ENCODE measurements around the gene NENF. TPM values are rescaled to one million over a fixed set of nuclear protein-coding genes. Genes with fewer than 3 reads are reported as not detected.
A peak's percentile ranks its signal among the peaks of the same experiment; 100 is the strongest.

The NENF gene
- total and polyA plus RNA-seq, 10 of the 15 experiments (the other 5 are each of a cell fraction or from before 2014, with no cell fraction given), result 5.1 to 83.4 (median 42.7) TPM

DNA sequence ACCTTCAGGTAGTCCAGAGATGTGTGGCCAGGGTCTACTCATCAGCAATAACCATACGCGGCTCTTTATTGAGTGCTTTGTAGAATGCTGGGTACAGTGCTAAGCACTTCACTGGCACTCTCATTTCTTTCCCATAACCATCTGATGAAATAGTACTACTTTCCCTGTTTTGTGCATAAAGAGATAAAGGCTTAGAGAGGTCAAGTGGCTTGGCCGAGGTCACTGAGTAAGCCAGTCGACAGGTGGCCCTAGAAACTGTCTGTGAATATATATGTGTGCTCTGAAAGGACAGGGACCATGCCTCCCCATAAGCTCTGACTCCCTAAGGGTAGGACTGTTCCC, 52.8 kb downstream of the NENF start:
- no peak overlapping the region for H3K4me2 ChIP-seq (ENCODE audit: control insufficient read depth, insufficient read depth)
- intact Hi-C loops (cut with micrococcal nuclease; ENCODE audit: unreplicated experiment) (no loop called here), in situ Hi-C loops (cut with MboI) (no loop called here)
- POLR2A ChIA-PET, result no interaction called here
- H2AFZ ChIP-seq (ENCODE audit: control insufficient read depth, low read depth, low read length), result no peak overlapping the region
- H3K27me3 ChIP-seq (replicated peaks in 1 of 2; ENCODE audit: control insufficient read depth in 2 of 2, insufficient read depth in 2 of 2, low read length in 1 of 2), result no peaks in the 10 kb centered on the region
- no peak overlapping the region for H3K27ac ChIP-seq (ENCODE audit: control insufficient read depth, insufficient read depth)
- H3K9me3 ChIP-seq (replicated peaks; ENCODE audit: control insufficient read depth, insufficient read depth, low read length), result no peaks in the 10 kb centered on the region
- 68% methylated on average over 4 of the region's 4 CpGs for WGBS (ENCODE audit: insufficient coverage, insufficient replicate concordance, low lambda C conversion rate, missing lambda C conversion rate)
- H4K20me1 ChIP-seq (ENCODE audit: control insufficient read depth, insufficient read depth), result no peaks in the 10 kb centered on the region
- TF ChIP-seq, protein P1, sequence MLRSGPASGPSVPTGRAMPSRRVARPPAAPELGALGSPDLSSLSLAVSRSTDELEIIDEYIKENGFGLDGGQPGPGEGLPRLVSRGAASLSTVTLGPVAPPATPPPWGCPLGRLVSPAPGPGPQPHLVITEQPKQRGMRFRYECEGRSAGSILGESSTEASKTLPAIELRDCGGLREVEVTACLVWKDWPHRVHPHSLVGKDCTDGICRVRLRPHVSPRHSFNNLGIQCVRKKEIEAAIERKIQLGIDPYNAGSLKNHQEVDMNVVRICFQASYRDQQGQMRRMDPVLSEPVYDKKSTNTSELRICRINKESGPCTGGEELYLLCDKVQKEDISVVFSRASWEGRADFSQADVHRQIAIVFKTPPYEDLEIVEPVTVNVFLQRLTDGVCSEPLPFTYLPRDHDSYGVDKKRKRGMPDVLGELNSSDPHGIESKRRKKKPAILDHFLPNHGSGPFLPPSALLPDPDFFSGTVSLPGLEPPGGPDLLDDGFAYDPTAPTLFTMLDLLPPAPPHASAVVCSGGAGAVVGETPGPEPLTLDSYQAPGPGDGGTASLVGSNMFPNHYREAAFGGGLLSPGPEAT (IDR thresholded peaks at IDR 0.05; ENCODE audit: low read depth), result no peak
- TF ChIP-seq SPI1 (IDR thresholded peaks at IDR 0.05; ENCODE audit: borderline replicate concordance, insufficient read depth, low read depth, low read length), result no peak
- H3K4me1 ChIP-seq (ENCODE audit: control insufficient read depth, insufficient read depth, low read length), result no peaks in the 10 kb centered on the region
- CTCF ChIA-PET, result interaction anchor here (0.6 to 1.4 kb wide), 3 partner anchors 9 to 109 kb away, joined by 3 to 6 read pairs (median 3); no protein-coding TSS in a partner anchor
- RAD21 ChIA-PET (ENCODE audit: unreplicated experiment), result no interaction called here
- no peak overlapping the region for H3K9ac ChIP-seq (ENCODE audit: control insufficient read depth, insufficient read depth, low read length)
- no peak for ATAC-seq
- H3K79me2 ChIP-seq (ENCODE audit: control insufficient read depth, insufficient read depth, low read length), result no peaks in the 10 kb centered on the region
- DNase-seq (ENCODE audit: low read depth, low spot score), result no peak
- no TSS peak for BruUV-seq (replicated peaks)
- no peak for FAIRE-seq
- SMC1A ChIA-PET (ENCODE audit: uncharacterized antibody, unreplicated experiment), result interaction anchor here (1.3 kb wide), 1 partner anchor 9 kb away, joined by 3 read pairs; no protein-coding TSS in a partner anchor
- H3K4me3 ChIP-seq, result no peak overlapping the region
- H3K36me3 ChIP-seq (ENCODE audit: control insufficient read depth in 2 of 2, insufficient read depth in 2 of 2, low read length in 1 of 2), result no peaks in the 10 kb centered on the region

DNA sequence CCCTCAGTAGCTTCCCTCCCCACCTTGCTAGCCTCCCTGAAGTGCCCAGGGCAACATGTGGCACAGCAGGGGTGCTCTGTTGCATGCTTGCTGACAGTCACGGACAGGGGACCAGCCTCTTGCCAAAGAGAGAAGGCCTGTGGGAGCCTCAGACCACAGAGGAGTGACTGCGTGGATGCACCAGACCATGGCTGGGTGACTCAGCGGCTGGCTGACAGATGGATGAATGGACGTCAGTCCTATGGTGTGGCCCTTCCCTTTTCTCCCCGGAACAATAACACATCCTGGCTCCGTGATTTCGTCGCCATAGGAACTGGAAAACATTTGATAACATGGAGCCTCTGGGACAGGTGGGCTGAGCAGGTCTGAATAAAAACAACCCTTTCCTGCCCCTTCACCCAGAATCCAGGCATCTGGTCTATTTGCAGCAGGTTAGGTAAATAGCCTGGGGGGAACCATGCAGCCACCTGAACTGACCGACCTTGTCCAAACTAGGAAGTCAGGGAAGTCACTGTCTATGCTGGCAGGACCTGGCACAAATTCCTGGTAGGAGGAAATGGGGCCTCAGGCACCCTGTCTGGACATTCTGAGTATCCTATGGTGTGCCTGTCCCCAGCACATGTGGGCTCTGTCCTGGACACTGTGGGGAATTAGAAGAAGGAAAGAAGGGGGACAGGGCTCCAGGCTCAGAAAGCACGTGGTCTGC, 53.3 kb downstream of the NENF start:
- Histone ChIP-seq H3K4me3 (no peak overlapping the region), H3K9ac (ENCODE audit: control insufficient read depth, insufficient read depth, low read length) (no peak overlapping the region), H2AFZ (ENCODE audit: control insufficient read depth, low read depth, low read length) (no peak overlapping the region), H3K36me3 (ENCODE audit: control insufficient read depth in 2 of 2, insufficient read depth in 2 of 2, low read length in 1 of 2) (no peaks in the 10 kb centered on the region), H4K20me1 (ENCODE audit: control insufficient read depth, insufficient read depth) (no peaks in the 10 kb centered on the region), H3K27ac (ENCODE audit: control insufficient read depth, insufficient read depth) (no peak overlapping the region), H3K79me2 (ENCODE audit: control insufficient read depth, insufficient read depth, low read length) (no peaks in the 10 kb centered on the region), H3K4me1 (ENCODE audit: control insufficient read depth, insufficient read depth, low read length) (no peaks in the 10 kb centered on the region), H3K27me3 (replicated peaks in 1 of 2; ENCODE audit: control insufficient read depth in 2 of 2, insufficient read depth in 2 of 2, low read length in 1 of 2) (no peaks in the 10 kb centered on the region), H3K9me3 (replicated peaks; ENCODE audit: control insufficient read depth, insufficient read depth, low read length) (no peaks in the 10 kb centered on the region), H3K4me2 (ENCODE audit: control insufficient read depth, insufficient read depth) (no peak overlapping the region)
- intact Hi-C loops (cut with micrococcal nuclease; ENCODE audit: unreplicated experiment) (no loop called here), in situ Hi-C loops (cut with MboI) (no loop called here)
- POLR2A ChIA-PET, result no interaction called here
- WGBS (ENCODE audit: insufficient coverage, insufficient replicate concordance, low lambda C conversion rate, missing lambda C conversion rate), result 37% methylated on average over 6 of the region's 10 CpGs
- no TSS peak for BruUV-seq (replicated peaks)
- CTCF ChIA-PET, result interaction anchor here (0.7 to 1.4 kb wide), 2 partner anchors 9 to 30 kb away, joined by 3 to 6 read pairs; no protein-coding TSS in a partner anchor
- ATAC-seq (peak; percentile 77), DNase-seq (ENCODE audit: low read depth, low spot score) (no peak), FAIRE-seq (no peak)
- RAD21 ChIA-PET (ENCODE audit: unreplicated experiment), result no interaction called here
- SMC1A ChIA-PET (ENCODE audit: uncharacterized antibody, unreplicated experiment), result interaction anchor here (1.3 kb wide), 1 partner anchor 9 kb away, joined by 3 read pairs; no protein-coding TSS in a partner anchor
- TF ChIP-seq SRF (IDR thresholded peaks at IDR 0.05; ENCODE audit: low read depth in 2 of 2, low read length in 2 of 2) (no peak), PAX5 (IDR thresholded peaks at IDR 0.05; ENCODE audit: borderline replicate concordance, low read depth, low read length) (peak; percentile 93), IKZF1 (conservative IDR thresholded peaks at IDR 0.05) (peak; percentile 59), MTA2 (IDR thresholded peaks at IDR 0.05; ENCODE audit: low read depth) (peak; percentile 22; the same call in 1 of the 2 replicates), PBX3 (IDR thresholded peaks at IDR 0.05; ENCODE audit: insufficient replicate concordance, low read depth, low read length) (peak; percentile 37), TCF12 (IDR thresholded peaks at IDR 0.05; ENCODE audit: low read depth, low read length) (0 out of 2 replicates have a peak, but pooled peaks have one; percentile 8), BHLHE40 (IDR thresholded peaks at IDR 0.05; ENCODE audit: borderline replicate concordance in 1 of 2, low read depth in 2 of 2, low read length in 1 of 2) (peak in 1 of 2 experiments; percentile 68; a peak in 1 of 4 replicates), POLR2AphosphoS2 (IDR thresholded peaks at IDR 0.05; ENCODE audit: low read depth, low read length) (no peak), ATF7 (IDR thresholded peaks at IDR 0.05; ENCODE audit: low read depth) (peak; percentile 29; the same call in 1 of the 2 replicates)
- TF ChIP-seq, protein P2, sequence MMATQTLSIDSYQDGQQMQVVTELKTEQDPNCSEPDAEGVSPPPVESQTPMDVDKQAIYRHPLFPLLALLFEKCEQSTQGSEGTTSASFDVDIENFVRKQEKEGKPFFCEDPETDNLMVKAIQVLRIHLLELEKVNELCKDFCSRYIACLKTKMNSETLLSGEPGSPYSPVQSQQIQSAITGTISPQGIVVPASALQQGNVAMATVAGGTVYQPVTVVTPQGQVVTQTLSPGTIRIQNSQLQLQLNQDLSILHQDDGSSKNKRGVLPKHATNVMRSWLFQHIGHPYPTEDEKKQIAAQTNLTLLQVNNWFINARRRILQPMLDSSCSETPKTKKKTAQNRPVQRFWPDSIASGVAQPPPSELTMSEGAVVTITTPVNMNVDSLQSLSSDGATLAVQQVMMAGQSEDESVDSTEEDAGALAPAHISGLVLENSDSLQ (IDR thresholded peaks at IDR 0.05), result peak; percentile 34

Data from GM12878 (cell line).